Putamen (tissue), 1 donor: ENCODE results near the gene CAPZA1.
"Not testable (repeated sequence)": the region's sequence is repeated elsewhere in the genome, so short reads cannot be mapped to it uniquely, and the experiment has no call there.

Experiments
- DNase-seq: peaks from one replicate; pipeline ENCODE4 v3.0.0-alpha.2; 2016; ENCODE audit warnings: low spot score

Gene CAPZA1

DNA sequence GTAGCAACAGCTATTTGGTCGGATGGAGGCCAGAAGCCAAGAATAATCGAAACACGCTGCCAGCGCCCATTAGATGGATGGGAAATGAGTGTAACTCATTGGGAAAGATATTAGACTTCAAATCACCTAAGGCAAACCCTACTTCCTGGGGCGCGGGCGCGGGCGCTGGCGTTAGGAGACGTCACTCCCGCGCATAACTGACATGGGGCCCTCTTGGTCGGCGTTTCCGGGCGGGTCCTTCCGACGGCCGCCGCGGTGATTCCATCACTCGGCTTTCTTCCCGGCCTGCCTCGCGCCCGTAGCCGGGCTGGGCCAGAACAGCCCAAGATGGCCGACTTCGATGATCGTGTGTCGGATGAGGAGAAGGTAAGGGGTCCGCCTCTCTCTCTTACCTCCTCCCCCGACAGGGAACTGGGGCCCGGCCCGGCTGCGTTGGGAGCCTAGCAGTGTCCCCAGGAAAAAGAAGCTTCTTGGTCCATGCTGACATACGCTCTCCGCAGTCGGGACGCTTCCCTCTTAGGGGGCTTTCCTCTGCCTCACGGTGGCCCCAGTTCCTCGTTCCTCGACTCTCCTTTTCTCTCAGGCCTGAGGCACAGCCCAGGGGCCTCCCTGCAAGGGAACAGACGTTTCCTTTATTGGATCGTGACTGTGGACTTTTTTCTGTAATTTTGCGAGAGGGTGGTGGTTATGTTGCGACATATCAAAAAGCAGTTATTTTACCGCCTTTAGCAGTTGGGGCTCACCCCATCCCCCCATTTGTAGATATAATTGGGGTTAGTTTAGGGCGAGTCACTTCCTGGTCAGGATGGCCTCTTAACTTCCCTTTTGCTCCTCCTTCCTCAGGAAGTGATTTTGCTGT is at the start of gene CAPZA1:
CAPZA1 (plus strand) TSS at position 315 of the 859 bp plus-strand sequence; CDS start at position 328, 13 bp downstream.
- peak; percentile 92 for DNase-seq

DNA sequence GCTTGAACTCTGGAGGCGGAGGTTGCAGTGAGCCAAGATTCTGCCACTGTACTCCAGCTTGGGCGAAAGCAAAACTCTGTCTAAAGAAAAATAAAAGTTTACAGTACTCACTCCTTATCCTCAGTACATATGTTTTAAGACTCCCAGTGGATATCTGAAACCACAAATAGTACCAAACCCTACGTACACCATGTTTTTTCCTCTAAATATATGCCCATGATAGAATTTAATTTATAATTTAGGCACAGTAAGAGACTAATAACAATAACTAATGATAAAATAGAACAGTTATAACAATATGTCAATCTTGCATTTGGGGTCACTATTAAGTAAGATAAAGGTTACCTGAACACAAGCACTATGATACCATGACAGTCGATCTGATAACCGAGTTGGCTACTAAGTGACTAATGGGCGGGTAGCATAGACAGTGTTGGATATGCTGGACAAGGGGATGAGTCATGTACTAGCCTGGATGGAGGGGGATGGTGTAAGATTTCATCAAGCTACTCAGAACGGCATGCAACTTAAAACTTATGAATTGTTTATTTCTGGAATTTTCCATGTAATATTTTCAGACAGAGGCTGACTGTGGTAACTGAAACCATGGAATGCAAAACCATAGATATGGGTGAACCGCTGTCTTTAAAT is 44.4 kb upstream of the CAPZA1 start:
- no peak for DNase-seq

DNA sequence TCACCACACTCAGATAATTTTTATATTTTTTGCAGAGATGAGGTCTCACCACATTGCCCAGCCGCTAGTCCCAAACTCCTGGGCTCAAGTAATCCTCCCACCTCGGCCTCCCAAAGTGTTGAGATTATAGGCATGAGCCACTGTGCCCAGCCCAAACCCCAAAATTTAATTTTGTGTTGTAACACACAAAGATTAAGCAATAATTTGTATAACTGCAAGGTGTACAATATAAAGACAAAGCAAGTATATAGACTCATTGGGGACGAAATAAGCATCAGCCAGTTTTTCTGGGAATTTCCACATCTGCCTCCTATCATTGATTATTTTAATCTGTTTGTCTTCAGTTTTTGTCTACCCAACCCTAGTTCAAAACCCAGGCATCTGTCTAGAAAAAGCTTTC is 43.4 kb upstream of the CAPZA1 start:
- no peak for DNase-seq

DNA sequence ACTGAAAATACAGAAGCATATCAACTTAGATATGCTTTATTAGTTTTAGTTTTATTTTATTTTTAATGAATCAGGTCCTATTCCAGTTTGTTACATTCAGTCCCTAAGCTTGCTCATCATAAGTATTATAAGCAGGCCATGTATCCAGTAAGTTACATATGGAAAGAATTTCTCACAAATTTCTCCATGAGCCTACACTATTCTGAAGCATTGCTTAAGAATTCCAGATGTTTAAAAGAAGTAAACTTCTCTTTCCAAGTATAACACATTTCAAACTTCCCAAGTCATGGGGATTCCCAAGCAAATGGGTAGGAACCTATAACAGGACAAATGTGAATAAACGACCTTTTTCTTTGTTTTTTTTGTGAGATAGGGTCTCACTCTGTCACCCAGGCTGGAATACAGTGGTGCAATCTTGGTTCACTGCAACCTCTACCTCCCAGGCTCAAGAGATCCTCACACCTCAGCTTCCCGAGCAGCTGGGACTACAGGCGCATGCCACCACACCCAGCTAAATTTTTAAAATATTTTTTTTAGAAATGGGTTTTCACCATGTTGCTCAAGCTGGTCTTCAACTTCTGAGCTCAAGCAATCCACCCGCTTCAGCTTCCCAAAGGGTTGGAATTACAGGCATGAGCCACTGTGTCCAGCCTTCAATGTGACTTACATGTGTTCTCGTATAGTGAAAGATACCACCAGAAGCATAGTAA is 39.7 kb upstream of the CAPZA1 start:
- DNase-seq: no peak

DNA sequence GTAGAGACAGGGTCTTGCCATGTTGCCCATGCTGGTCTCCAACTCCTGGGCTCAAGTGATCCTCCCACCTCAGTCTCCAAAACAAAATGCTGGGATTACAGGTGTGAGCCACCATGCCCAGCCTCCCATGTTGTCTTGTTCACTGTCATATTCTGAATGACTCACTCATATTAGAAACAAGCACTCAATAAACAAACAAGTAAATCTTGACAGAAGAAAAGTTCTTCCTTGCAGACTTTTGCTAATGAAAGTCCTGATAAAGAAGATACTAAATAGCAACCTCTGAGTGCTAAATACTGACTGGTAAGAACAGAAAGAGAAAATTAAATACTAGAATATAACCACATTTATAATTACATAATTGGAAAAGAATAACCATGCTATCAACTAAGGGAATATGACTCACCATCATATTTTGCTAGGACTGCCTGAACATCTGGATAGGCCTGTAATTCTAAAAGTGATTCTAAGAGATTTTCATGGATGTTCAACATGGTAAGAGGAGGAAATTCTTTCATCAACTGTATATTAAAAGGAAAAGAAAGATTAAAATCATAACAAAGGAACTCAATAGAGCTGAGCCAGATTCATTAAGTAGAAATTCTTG is 37.9 kb upstream of the CAPZA1 start:
- DNase-seq: no peak

DNA sequence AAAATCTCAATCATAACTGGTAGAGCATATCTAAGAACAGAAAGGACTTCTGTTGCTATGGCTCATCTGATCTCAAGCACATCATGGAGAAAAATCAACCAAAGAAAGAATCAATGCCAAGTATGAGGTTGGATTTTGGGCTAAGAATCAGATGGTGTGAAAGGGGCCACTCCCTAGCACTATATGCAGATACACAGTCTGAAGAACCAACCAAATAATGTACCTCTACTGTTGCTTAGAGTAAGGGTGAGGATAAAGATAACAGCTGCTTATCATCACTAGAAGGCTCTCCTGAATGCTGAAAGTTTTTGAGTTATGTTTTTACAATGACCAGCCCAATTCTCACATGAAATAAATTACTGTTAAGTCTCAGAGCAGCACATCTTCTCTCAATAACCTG is 36.3 kb upstream of the CAPZA1 start:
- no peak for DNase-seq

DNA sequence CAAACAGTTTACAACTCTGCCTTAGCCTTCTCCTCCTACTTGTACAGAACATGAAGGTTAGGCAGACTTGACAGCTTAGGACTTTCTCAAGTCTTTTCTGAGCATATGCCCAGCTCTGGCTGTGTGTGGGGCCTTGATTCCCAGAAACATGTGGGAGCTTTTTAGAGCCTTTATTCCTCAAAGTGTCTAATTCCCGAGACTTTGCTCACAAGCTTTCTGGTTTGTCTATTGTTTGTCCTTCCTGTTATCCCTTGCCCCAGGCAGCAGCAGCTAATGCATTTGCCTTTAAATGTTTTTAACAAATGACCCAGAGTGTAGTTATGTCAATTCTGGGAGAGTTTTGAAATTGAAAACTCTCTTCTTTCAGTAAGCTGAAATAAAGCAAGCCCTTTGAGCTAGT is 29.9 kb upstream of the CAPZA1 start:
- DNase-seq: no peak

DNA sequence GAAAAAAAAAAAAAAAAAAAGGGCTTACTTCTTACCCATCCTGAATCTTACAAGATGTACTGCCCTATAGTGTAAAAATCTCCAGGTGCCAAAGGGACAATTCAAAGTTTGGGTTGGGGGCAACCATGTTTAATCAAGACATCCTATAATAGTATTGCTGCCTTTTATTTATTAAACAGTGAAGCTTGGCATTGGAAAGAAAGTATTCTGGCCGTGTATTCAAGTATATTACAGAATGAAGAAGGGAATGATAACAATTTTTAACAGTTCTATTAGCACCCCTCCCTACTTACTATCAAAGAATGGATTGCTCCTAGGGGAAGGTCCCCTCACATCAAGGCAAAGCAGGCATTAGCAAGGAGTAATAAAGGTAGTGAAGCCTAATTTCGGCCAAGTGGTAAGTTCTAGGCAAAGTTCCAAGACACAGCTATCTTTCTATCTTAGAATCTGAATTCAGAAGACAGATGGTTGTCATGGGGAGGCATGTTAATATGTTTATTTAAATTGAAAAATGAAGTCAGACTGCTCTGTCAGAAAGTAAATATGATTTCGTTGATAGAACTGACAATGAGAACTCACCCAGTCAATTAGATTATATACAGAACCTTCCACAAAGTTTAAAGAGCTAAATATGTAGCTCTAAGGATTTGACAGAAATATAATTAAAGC is 25.3 kb upstream of the CAPZA1 start:
- DNase-seq: no peak

DNA sequence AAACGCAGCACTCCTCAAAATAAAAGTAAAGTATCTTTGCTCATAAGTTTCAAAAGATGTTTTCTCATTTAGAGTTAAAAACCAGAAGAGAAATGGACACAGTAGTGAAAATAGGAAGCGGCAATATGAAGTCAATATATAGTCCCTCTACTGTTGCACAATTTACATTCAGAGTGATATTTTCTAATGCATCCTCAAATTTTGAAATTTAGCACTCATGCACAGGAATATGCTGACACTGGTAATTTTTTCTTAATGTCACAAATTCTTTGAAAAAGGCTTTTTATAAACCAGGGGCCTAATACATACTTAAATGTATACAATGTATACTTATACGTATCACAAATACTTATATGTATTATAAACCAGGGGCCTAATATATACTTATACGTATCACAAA is 20.2 kb upstream of the CAPZA1 start:
- DNase-seq: no peak

DNA sequence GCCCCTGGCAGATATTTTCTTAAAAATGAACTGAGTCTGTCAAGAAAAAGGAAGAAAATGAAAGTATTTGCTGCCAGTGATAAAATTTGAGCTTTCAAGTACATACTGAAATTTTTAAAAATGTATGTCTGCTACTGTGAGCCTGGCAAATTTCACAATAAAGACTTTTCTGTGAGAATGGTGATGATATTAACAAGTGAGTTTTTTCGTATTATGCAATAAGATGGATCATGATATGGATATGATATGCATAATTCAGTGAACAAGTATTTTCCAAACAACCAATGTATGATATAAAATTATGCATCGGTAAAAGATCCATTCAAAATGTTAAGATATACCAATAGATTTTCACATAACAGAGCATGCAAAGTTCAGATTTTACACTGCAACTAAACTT is 16.6 kb upstream of the CAPZA1 start:
- no peak for DNase-seq

DNA sequence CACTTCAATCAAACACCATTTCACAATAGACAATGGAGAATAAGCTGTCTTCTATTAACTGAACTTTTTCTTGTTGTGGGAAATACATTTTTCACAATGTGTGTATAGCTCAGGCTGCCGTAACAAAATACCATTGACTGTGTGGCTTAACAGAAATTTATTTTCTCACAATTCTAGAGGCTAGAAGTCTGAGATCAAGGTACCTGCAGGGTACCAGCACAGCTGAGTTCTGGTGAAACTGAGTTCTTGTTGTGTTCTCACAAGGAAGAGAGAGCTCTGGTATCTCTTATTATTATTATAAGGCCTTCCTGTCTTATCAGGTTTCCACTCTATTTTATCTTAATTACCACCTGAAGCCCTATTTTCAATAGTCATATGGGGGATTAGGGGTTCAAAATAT is 16.1 kb upstream of the CAPZA1 start:
- DNase-seq: no peak

DNA sequence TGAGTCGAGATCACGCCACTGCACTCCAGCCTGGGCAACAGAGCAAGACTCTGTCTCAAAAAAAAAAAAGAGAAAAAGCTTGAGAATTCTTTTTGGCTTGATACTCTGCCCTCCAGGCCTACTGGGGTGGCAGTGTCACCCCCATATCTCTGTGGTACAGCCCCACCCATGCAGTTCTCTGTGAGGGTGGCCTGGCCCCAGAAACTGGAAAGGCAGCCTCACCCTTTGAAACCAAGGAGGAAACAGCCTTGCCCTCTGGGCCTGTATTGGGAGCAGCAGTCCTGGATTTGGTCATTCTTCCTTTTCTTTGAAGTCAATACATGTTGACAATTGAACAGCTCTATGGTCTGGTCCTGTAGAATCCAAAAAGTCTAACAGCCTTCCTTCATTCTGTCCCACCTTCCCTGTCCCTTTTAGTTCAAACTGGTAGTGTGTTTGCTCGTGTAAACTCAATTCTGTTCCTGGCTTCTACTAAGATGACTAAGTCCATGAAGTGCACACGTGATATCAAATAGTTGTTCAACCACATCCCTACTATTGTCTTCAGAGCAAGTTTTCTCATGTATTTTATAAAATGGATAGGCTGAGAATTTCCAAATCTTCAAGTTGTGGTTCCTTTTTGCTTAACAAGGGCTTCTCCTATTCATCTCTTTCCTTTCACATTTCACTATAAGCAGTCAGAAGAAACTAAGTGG is 13.9 kb upstream of the CAPZA1 start:
- DNase-seq: no peak

DNA sequence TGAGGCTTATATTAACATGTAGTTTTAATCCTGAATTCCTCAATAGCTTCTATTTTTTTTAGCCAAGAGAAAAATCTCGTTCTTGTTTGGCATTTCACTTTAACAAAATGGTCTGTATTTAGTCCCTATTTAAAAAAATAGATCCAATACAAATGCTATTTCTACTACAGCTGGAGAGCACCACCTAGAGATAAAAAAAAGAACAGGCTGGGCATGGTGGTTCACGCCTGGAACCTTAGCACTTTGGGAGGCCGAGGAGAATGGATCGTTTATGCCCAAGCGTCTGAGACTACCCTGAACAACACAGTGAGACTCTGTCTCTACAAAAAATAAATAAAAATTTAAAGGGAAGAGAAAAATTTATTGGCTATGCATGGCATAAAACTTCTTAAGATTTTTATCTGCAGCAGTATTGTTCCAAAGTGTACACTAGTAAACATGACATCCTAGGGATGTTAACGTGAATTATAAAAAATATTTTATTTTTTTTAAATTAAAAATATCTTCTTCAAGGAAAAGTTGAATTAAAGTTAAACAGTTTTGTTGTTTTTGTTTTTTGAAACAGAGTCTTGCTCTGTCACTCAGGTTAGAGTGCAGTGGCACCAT is 5.1 kb upstream of the CAPZA1 start:
- DNase-seq: no peak

DNA sequence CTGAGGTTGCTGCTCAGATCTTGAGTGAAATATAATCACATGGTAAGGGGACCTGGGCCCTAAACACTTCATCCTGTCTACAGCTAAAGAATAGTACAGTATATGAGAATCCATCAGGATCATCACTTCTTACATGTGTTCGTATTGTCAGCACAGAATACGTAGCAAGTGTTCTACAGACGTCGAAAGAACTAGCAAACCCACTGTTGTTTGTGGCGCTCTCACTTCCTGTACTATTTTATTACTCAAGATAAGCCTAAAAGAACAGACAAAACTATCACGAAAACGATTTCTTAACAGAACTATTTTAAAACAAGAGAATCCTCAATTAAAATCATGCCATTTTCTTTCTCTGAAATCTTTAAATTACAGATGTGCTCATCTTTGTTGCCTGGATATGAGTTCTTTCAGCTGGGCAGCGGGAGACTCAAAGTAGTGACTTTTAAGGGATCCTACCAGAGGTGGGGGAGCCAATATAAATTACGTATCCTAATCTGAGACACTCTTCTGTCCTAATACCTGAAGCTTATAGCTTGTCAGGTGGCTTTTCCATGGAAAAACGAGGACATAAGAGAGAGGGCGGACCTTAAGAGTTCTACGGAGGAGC is 1.4 kb upstream of the CAPZA1 start:
- DNase-seq: no peak

DNA sequence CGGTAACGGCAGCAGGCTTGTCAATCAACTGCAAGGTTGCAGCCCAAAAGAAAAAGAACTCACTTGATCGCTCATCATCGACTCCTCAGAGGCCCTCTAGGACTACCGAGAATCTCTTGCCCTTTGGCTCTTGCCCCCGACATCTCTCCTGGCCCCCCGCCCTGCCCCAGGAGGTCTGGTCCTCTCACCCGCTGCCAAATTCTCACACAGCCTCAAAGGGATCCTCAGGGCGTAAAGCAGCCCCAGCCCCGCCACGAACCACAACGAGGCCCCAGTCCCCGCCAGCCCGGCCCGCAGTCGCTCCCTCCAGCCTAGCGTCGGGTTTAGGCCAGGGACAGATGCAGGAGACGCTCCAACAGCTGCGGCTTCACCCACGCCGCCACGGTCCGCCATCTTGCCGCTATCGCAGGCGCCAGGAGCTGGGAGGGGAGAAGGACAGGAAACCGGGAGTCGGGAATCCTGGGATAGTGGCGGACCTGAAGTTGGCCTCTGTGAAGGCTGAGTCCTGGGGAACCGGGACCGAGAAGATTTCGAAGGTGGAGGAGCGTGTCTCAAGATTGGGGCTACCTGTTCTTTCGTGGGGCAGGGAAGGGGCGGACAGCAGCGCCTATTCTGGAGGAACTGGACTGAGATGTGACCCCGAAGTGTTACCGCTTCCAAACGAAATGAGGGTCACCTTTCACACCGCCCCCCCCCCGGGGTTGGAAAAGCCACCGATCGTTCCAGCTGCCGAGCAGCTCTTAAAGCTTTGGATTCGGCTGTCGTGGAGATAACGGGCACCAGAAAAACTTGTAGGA is 713 bp upstream of the CAPZA1 start, which contains the start of gene ST7L:
ST7L (minus strand) TSS at position 421 of the 797 bp plus-strand sequence; CDS start at position 393, 28 bp downstream.
- peak; percentile 91 for DNase-seq

DNA sequence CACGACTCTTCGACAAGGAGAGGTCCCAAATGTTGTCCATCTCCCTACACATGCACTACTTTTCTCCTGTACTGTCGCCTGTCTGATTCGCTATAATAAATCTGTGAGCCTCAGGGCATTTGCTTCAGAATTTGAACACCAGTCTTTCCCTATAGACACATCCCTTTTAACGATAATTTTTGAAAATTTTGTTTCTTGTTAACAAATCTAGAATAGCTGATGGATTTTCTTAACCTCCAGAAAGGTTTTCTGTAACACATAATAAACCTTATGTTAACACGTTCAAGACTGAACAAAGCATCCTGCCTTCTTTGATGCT is 704 bp downstream of the CAPZA1 start:
- DNase-seq: no peak

DNA sequence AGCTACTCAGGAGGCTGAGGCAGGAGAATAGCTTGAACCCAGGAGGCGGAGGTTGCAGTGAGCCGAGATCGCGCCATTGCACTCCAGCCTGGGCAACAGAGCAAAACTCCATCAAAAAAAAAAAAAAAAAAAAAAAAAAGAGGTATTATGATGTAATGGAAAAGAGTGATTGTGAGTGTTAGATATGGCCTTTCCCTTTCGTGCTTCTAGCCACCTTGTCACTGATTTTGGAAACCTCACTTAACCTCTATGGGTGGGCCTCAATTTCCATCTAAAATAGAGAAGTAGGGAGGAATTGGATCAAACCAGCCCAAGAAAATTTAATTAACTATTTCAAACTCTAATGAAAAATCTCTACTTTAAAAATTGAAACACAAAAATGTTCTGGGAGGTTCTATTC is 4.9 kb downstream of the CAPZA1 start:
- not testable (repeated sequence) for DNase-seq

DNA sequence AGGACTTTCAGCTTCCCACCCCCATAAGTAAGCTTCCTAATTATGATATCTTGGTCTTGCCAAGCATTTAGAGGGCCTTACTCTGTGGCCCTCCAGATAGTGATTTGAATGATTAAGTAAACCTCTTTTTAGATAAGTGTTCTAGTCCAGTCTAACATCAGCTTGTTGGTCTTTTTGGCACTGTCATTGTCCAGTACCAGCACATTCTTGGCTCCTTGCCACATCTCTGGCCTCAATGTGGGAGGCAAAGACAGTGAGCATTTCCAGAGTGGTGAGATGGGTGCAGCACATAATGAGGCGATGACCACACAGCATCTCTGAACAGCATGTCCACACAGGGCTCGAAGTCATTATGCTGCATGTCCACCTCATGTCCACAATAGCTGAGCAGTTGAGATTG is 6.1 kb downstream of the CAPZA1 start:
- DNase-seq: peak; percentile 21

DNA sequence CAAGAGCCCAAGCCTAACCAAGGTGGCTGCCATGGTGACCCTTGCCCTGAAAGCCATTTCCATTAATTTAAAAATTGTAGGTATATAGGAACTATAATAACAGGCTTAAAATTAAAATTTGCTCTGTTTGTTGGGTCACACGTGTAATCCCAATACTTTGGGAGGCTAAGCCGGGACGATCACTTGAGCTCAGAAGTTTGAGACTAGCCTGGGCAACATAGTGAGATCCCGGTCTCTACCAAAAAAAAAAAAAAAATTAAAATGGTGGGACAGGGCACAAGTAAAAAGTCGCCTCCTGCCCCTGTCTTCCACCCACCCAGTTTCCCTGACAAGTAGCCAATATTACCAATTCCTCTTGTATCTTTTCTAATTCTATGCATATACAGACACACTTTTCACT is 6.6 kb downstream of the CAPZA1 start:
- DNase-seq: no peak

DNA sequence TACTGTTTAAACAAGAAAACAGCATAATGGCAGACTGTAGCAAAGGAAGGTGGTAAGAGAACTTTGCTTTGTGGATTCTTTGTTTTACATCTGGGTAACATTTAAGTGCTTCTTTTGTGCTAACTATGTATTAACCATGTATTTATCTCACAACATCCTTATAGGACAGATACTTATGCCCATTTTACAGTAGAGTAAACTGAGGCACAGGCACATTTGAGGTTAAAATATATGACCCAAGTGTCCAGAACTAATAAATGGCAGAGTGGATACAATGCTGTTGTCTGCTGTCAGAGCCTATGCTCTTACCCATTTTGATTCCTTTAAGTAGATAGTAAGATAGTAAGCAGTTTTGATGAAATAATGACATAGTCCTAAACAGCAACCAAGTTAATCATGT is 7.3 kb downstream of the CAPZA1 start:
- DNase-seq: no peak
